Measurements from ENCODE around the gene RPS23. TPM values are rescaled to one million over a fixed set of nuclear protein-coding genes. Genes with fewer than 3 reads are reported as not detected.

The RPS23 gene
- total and polyA plus RNA-seq, 2 of the 8 experiments (the other 6 are each of a cell fraction or from before 2014, with no cell fraction given) = 2,559 to 4,867 TPM

DNA sequence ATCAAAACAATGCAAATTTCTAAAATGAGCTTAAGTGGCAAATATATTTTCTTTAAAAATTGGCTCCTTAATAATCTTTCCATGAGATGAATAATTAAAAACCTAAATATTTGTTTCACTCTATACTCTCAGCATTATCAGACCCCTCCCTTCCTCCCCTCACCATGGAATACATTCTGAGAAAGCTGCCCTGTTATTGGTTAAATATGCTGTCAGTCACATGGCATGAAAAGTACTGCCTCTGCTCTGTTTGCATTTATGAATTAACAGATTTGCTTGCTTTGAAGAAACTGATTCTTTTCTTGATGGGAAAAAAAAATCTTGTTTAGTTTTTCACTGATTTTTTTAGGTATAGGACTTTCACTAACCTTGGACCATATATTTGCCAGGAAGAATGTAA lies 17.0 kb upstream of the RPS23 start:
- FAIRE-seq (no peak), DNase-seq (ENCODE audit: low read depth in 1 of 2, low spot score in 2 of 2) (no peak)
- Histone ChIP-seq H4K8ac (ENCODE audit: extremely low read depth, insufficient read depth, low read length) (no peak overlapping the region), H4K91ac (replicated peaks; ENCODE audit: insufficient read length, low read length) (no peak overlapping the region), H2BK12ac (ENCODE audit: low read depth, low read length) (no peak overlapping the region), H3K4ac (replicated peaks; ENCODE audit: insufficient read length, low read depth, low read length) (no peak overlapping the region), H4K5ac (ENCODE audit: insufficient read length, low read depth, low read length) (no peak overlapping the region), H3K4me1 (replicated peaks in 1 of 4; ENCODE audit: control insufficient read depth in 3 of 4, insufficient read depth in 4 of 4, low read length in 3 of 4) (peaks cover 8 to 18% (median 10%) of the 10 kb centered on the region in 4 experiments; a peak in 6 of 7 replicates), H3K14ac (ENCODE audit: insufficient read length) (no peak overlapping the region), H3K9me3 (ENCODE audit: insufficient read depth in 2 of 2, low read depth in 1 of 2, low read length in 1 of 2) (no peaks in the 10 kb centered on the region), H4K20me1 (replicated peaks in 1 of 2; ENCODE audit: control insufficient read depth in 1 of 2, insufficient read depth in 2 of 2, low read length in 2 of 2) (no peaks in the 10 kb centered on the region), H2BK15ac (ENCODE audit: low read length) (no peak overlapping the region), H3K27me3 (replicated peaks in 1 of 4; ENCODE audit: control insufficient read depth in 3 of 4, extremely low read depth in 1 of 4, insufficient read depth in 3 of 4, low read length in 3 of 4) (peaks cover 0 to 1% (median 0%) of the 10 kb centered on the region in 4 experiments; a peak in 4 of 7 replicates), H3K9ac (replicated peaks in 1 of 4; ENCODE audit: extremely low read depth in 1 of 4, low read depth in 3 of 4, low read length in 3 of 4) (no peak overlapping the region), H2BK20ac (ENCODE audit: low read length) (no peak overlapping the region), H3K23ac (ENCODE audit: insufficient read length) (no peak overlapping the region), H2BK5ac (ENCODE audit: low read depth, low read length) (no peak overlapping the region), H3K79me1 (ENCODE audit: low read depth, low read length) (no peaks in the 10 kb centered on the region), H3K18ac (ENCODE audit: extremely low read depth, low read length) (no peak overlapping the region), H3K23me2 (ENCODE audit: low read depth, low read length) (0 out of 2 replicates have a peak, but pooled peaks cover 2% of the 10 kb centered on the region), H2AFZ (ENCODE audit: low read length) (no peak overlapping the region), H2BK120ac (replicated peaks; ENCODE audit: low read depth, low read length) (no peak overlapping the region), H3K79me2 (ENCODE audit: control insufficient read depth in 1 of 2, insufficient read depth in 2 of 2, low read length in 2 of 2) (no peaks in the 10 kb centered on the region), H3K4me2 (ENCODE audit: insufficient read depth in 1 of 2, low read depth in 2 of 2, low read length in 2 of 2) (peak overlapping the region in 1 of 2 experiments; percentile 80; a peak in 2 of 4 replicates), H3K36me3 (ENCODE audit: control insufficient read depth in 2 of 4, insufficient read depth in 4 of 4, low read length in 3 of 4) (no peaks in the 10 kb centered on the region), H3K56ac (replicated peaks; ENCODE audit: insufficient read length, low read depth, low read length) (no peak overlapping the region), H2AK5ac (ENCODE audit: low read depth, low read length) (no peak overlapping the region), H3K27ac (ENCODE audit: low read depth, low read length) (no peak overlapping the region), H3K4me3 (ENCODE audit: extremely low read depth in 1 of 4, insufficient read depth in 2 of 4, low read depth in 3 of 4, low read length in 4 of 4) (no peak overlapping the region)
- POLR2A ChIA-PET (ENCODE audit: partially characterized antibody) = interaction anchor here (2.5 to 7.6 kb wide), 4 partner anchors 12 to 25 kb away, joined by 9 to 120 read pairs (median 32); partner anchors contain the start of gene RPS23
- CTCF ChIA-PET (ENCODE audit: partially characterized antibody) = interaction anchor here (1.0 to 3.0 kb wide), 4 partner anchors 12 to 38 kb away, joined by 3 to 10 read pairs (median 4); no protein-coding TSS in a partner anchor
- TF ChIP-seq SIN3A (conservative IDR thresholded peaks at IDR 0.05 in 1 of 2, IDR thresholded peaks at IDR 0.05 in 1 of 2; ENCODE audit: low read depth in 1 of 2, low read length in 2 of 2) (no peak), NRF1 (IDR thresholded peaks at IDR 0.05; ENCODE audit: low read depth, low read length) (no peak), CTBP2 (IDR thresholded peaks at IDR 0.05; ENCODE audit: borderline replicate concordance, insufficient read depth, insufficient read length, low read length) (no peak), POLR2AphosphoS5 (IDR thresholded peaks at IDR 0.05; ENCODE audit: low read depth, low read length) (no peak), TEAD4 (IDR thresholded peaks at IDR 0.05; ENCODE audit: low read depth, low read length) (no peak), CHD2 (IDR thresholded peaks at IDR 0.05; ENCODE audit: low read length) (0 out of 2 replicates have a peak, but pooled peaks have one; percentile 20), PHF8 (conservative IDR thresholded peaks at IDR 0.05; ENCODE audit: low read depth, low read length) (no peak), FOSL1 (IDR thresholded peaks at IDR 0.05; ENCODE audit: insufficient read depth, low read depth, low read length) (no peak), CTCF (IDR thresholded peaks at IDR 0.05; ENCODE audit: control extremely low read depth in 1 of 3, insufficient read depth in 1 of 3, low read depth in 1 of 3, low read length in 3 of 3) (no peak)
- TF ChIP-seq, protein P1, sequence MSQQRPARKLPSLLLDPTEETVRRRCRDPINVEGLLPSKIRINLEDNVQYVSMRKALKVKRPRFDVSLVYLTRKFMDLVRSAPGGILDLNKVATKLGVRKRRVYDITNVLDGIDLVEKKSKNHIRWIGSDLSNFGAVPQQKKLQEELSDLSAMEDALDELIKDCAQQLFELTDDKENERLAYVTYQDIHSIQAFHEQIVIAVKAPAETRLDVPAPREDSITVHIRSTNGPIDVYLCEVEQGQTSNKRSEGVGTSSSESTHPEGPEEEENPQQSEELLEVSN (IDR thresholded peaks at IDR 0.05) = no peak
